OCI-LY3 (cell line): ENCODE measurements around the gene TUBGCP5.

Experiments
- CTCF ChIP-seq: fragments of 200-600, 300-600 bp; sonication (generic); IDR thresholded peaks from 2 replicates; pipeline ENCODE4 v1.5.1; 2014; ENCODE audit warnings: antibody characterized with exemption, low read length, low read depth
- EZH2phosphoT487 ChIP-seq: fragments of 200-600 bp; shearing (Covaris generic); IDR thresholded peaks from 2 replicates; pipeline ENCODE4 v1.6.1; 2018; ENCODE audit warnings: antibody characterized with exemption, mixed run types, low read depth

- no peak for TF ChIP-seq EZH2phosphoT487
- no peak for TF ChIP-seq CTCF
These were observed 78.8 kb downstream of the TUBGCP5 start for GRCh38 chr15:22960556-22960955.
